Stimulated activated effector memory CD8-positive, alpha-beta T cell treated with anti-CD3 and anti-CD28 coated beads, Interleukin-12 subunit alpha, Interleukin-12 subunit beta, amount 100 ng/mL, for 72 hours (primary cell): ENCODE data around the gene C1QTNF5.

Experiments
- ATAC-seq: fragments of 150-1000 bp; cut with Tn5 transposase; 2 replicates; pipeline ENCODE4 v1.10.0; 2021
- DNase-seq, 2 donors: peaks; one replicate each; pipeline ENCODE4 v3.0.0; 2021 to 2022; ENCODE audit warnings: low spot score in 2 of 2
- H3K27ac Mint-ChIP-seq: one replicate; pipeline ENCODE4 v1.8.0; 2022; ENCODE audit warnings: mild to moderate bottlenecking, mixed read lengths
- H3K36me3 Mint-ChIP-seq: one replicate; pipeline ENCODE4 v1.8.0; 2022; ENCODE audit warnings: mild to moderate bottlenecking, mixed read lengths
- H3K4me1 Mint-ChIP-seq: one replicate; pipeline ENCODE4 v1.8.0; 2022; ENCODE audit warnings: mixed read lengths
- H3K4me3 Mint-ChIP-seq: one replicate; pipeline ENCODE4 v1.8.0; 2022; ENCODE audit warnings: mild to moderate bottlenecking, mixed read lengths
- H3K9me3 Mint-ChIP-seq: one replicate; pipeline ENCODE4 v1.8.0; 2022; ENCODE audit warnings: mixed read lengths

The C1QTNF5 gene

GRCh38 chr11:119337581-119338317, 2.9 kb downstream of the C1QTNF5 start:
- H3K4me1 Mint-ChIP-seq, result peaks cover 50% of the 10 kb centered on the region
- no peak overlapping the region for H3K4me3 Mint-ChIP-seq

GRCh38 chr11:119336744-119337469, 3.8 kb downstream of the C1QTNF5 start:
- no peak for ATAC-seq
- no peak for DNase-seq
- Mint-ChIP-seq H3K9me3 (no peaks in the 10 kb centered on the region), H3K4me1 (peaks cover 53% of the 10 kb centered on the region), H3K4me3 (peak overlapping the region; percentile 97), H3K36me3 (peaks cover 26% of the 10 kb centered on the region), H3K27ac (no peak overlapping the region)

More at GRCh38 chr11:119337581-119338317, 2.9 kb downstream of the C1QTNF5 start:
- ATAC-seq, result no peak
- no peak for DNase-seq
- peaks cover 26% of the 10 kb centered on the region for H3K36me3 Mint-ChIP-seq
- H3K27ac Mint-ChIP-seq, result no peak overlapping the region
- H3K9me3 Mint-ChIP-seq, result no peaks in the 10 kb centered on the region

GRCh38 chr11:119335655-119336543, 4.8 kb downstream of the C1QTNF5 start:
- Mint-ChIP-seq H3K9me3 (no peaks in the 10 kb centered on the region), H3K36me3 (peaks cover 26% of the 10 kb centered on the region), H3K4me1 (peaks cover 48% of the 10 kb centered on the region), H3K27ac (peak overlapping the region; percentile 98), H3K4me3 (peak overlapping the region; percentile 97)
- DNase-seq, result no peak
- ATAC-seq, result no peak

GRCh38 chr11:119335091-119335654, 5.5 kb downstream of the C1QTNF5 start:
- H3K9me3 Mint-ChIP-seq, result no peaks in the 10 kb centered on the region
- peaks cover 26% of the 10 kb centered on the region for H3K36me3 Mint-ChIP-seq
- peak overlapping the region; percentile 98 for H3K27ac Mint-ChIP-seq
- ATAC-seq, result no peak
- peaks cover 45% of the 10 kb centered on the region for H3K4me1 Mint-ChIP-seq
- H3K4me3 Mint-ChIP-seq, result peak overlapping the region; percentile 97
- no peak for DNase-seq

- DNase-seq, result peak; percentile 82 to 95
- Mint-ChIP-seq H3K27ac (peak within 1 kb of the TSS; percentile 98), H3K4me1 (peaks cover 43% of the 10 kb centered on the region)
Observed at GRCh38 chr11:119334174-119334930, 6.3 kb downstream of the C1QTNF5 start, which contains the start of gene RNF26. RNF26 (plus strand) TSS chr11:119334527; CDS start chr11:119335123, 596 bp downstream.

GRCh38 chr11:119332111-119332765, 8.4 kb downstream of the C1QTNF5 start:
- Mint-ChIP-seq H3K36me3 (peaks cover 21% of the 10 kb centered on the region), H3K9me3 (no peaks in the 10 kb centered on the region), H3K27ac (peak overlapping the region; percentile 15), H3K4me1 (peaks cover 33% of the 10 kb centered on the region), H3K4me3 (peak overlapping the region; percentile 97)
- DNase-seq (no peak), ATAC-seq (no peak)

More at GRCh38 chr11:119334174-119334930, 6.3 kb downstream of the C1QTNF5 start, which contains the start of gene RNF26:
- H3K4me3 Mint-ChIP-seq, result peak within 1 kb of the TSS; percentile 97
- peak; percentile 94 for ATAC-seq
- no peaks in the 10 kb centered on the region for H3K9me3 Mint-ChIP-seq
- peaks cover 26% of the 10 kb centered on the region for H3K36me3 Mint-ChIP-seq

GRCh38 chr11:119330237-119330636, 10.4 kb downstream of the C1QTNF5 start:
- Mint-ChIP-seq H3K4me3 (no peak overlapping the region), H3K9me3 (no peaks in the 10 kb centered on the region), H3K36me3 (peaks cover 16% of the 10 kb centered on the region), H3K27ac (no peak overlapping the region), H3K4me1 (peaks cover 15% of the 10 kb centered on the region)
- ATAC-seq (no peak), DNase-seq (no peak)

GRCh38 chr11:119329320-119329719, 11.4 kb downstream of the C1QTNF5 start:
- Mint-ChIP-seq H3K4me1 (peaks cover 8% of the 10 kb centered on the region), H3K9me3 (no peaks in the 10 kb centered on the region), H3K27ac (no peak overlapping the region), H3K36me3 (peaks cover 8% of the 10 kb centered on the region), H3K4me3 (no peak overlapping the region)
- DNase-seq (no peak), ATAC-seq (no peak)

GRCh38 chr11:119324189-119324588, 16.5 kb downstream of the C1QTNF5 start:
- peaks cover 24% of the 10 kb centered on the region for H3K4me1 Mint-ChIP-seq
- ATAC-seq (no peak), DNase-seq (no peak)
- H3K4me3 Mint-ChIP-seq, result no peak overlapping the region
- H3K36me3 Mint-ChIP-seq, result no peaks in the 10 kb centered on the region
- H3K27ac Mint-ChIP-seq, result no peak overlapping the region
- H3K9me3 Mint-ChIP-seq, result no peaks in the 10 kb centered on the region

GRCh38 chr11:119323532-119324033, 17.1 kb downstream of the C1QTNF5 start:
- H3K27ac Mint-ChIP-seq, result peak overlapping the region; percentile 26
- H3K9me3 Mint-ChIP-seq, result no peaks in the 10 kb centered on the region
- ATAC-seq (no peak), DNase-seq (peak; percentile 78 to 92)
- H3K4me1 Mint-ChIP-seq, result peaks cover 30% of the 10 kb centered on the region
- no peak overlapping the region for H3K4me3 Mint-ChIP-seq
- peaks cover 5% of the 10 kb centered on the region for H3K36me3 Mint-ChIP-seq

- H3K4me3 Mint-ChIP-seq, result no peak overlapping the region
- peaks cover 5% of the 10 kb centered on the region for H3K36me3 Mint-ChIP-seq
- no peak overlapping the region for H3K27ac Mint-ChIP-seq
- no peaks in the 10 kb centered on the region for H3K9me3 Mint-ChIP-seq
- DNase-seq (peak in 1 of 2 donors; percentile 44), ATAC-seq (no peak)
- H3K4me1 Mint-ChIP-seq, result peaks cover 35% of the 10 kb centered on the region
Observed at GRCh38 chr11:119322921-119323531, 17.7 kb downstream of the C1QTNF5 start.

GRCh38 chr11:119322360-119322739, 18.3 kb downstream of the C1QTNF5 start:
- DNase-seq (no peak), ATAC-seq (no peak)
- H3K4me3 Mint-ChIP-seq, result peak overlapping the region; percentile 82
- peaks cover 5% of the 10 kb centered on the region for H3K36me3 Mint-ChIP-seq
- no peaks in the 10 kb centered on the region for H3K9me3 Mint-ChIP-seq
- H3K27ac Mint-ChIP-seq, result no peak overlapping the region
- H3K4me1 Mint-ChIP-seq, result peaks cover 36% of the 10 kb centered on the region

- peak overlapping the region; percentile 94 for H3K27ac Mint-ChIP-seq
- peaks cover 5% of the 10 kb centered on the region for H3K36me3 Mint-ChIP-seq
- ATAC-seq, result peak; percentile 73
- no peaks in the 10 kb centered on the region for H3K9me3 Mint-ChIP-seq
- peak; percentile 59 to 85 for DNase-seq
- H3K4me1 Mint-ChIP-seq, result peaks cover 37% of the 10 kb centered on the region
- H3K4me3 Mint-ChIP-seq, result peak overlapping the region; percentile 82
Observed at GRCh38 chr11:119320776-119321524, 19.7 kb downstream of the C1QTNF5 start.
